Measurements from ENCODE around the gene MLLT10. TPM values are rescaled to one million over a fixed set of nuclear protein-coding genes. Genes with fewer than 3 reads are reported as not detected.

MLLT10 gene
- total RNA-seq, 2 experiments from 2014 or later: 33.9 to 36.2 TPM

DNA sequence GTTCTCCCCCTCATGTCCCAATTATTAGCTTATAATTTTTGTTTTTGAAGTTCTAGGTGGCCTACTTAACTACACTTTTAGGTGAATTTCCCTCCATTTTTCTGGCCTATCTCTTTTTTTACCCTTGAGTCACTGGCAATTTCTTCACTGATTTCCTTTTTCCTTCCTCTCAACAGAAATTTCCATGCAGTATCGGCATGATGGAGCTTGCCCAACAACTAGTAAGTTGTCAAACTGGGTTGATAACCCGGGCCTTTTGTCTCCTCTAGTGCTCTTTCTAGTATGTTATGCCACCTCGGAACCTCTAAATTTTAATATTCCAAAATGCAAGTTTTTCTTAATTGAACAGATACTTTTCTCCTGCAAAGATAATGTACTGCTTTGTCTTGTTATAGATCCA, 147.1 kb downstream of the MLLT10 start:
- Mint-ChIP-seq H3K27ac (no peak overlapping the region), H3K4me1 (peaks cover 4% of the 10 kb centered on the region), H3K9me3 (no peaks in the 10 kb centered on the region), H3K4me3 (no peak overlapping the region), H3K27me3 (no peaks in the 10 kb centered on the region), H3K36me3 (peaks cover 32% of the 10 kb centered on the region)
- no peak for DNase-seq

DNA sequence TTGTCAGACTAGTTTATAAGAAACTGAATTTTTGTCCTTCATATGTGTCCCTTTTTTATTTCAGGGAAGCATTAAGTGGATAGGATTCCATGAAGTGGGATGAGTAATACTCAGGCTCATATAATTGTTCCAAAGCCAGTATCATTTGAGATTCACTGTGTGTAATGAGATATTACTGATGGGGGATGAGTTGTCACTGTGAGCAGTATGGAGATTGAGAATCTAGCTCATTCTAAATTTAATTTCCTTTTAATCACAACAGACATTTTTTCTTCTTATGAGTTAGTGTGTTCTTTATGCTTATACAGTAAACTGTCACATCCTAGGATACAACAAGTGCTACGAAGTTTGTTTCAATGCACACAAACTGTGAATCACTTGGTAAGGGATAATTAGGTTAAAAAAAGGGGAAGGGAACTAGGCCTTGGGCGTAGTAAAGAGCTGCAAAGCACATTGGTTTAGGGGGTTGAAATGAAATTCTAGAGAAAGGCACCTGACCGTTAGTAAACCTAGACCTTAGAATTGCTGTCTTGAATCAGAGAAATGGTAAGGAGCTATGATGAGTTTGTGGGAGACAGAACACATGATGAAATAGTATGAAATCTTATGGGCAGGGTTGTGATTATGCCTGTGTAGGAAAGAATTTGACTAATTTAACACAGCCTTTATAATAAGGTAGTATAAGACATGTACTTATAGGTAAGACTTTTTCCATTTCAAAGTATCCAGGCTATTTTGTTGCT, 153.4 kb downstream of the MLLT10 start:
- no peak for DNase-seq
- H3K4me3 Mint-ChIP-seq: no peak overlapping the region
- H3K9me3 Mint-ChIP-seq: no peaks in the 10 kb centered on the region
- peaks cover 25% of the 10 kb centered on the region for H3K36me3 Mint-ChIP-seq
- peak overlapping the region; percentile 44 for H3K27ac Mint-ChIP-seq
- peaks cover 13% of the 10 kb centered on the region for H3K4me1 Mint-ChIP-seq
- no peaks in the 10 kb centered on the region for H3K27me3 Mint-ChIP-seq

DNA sequence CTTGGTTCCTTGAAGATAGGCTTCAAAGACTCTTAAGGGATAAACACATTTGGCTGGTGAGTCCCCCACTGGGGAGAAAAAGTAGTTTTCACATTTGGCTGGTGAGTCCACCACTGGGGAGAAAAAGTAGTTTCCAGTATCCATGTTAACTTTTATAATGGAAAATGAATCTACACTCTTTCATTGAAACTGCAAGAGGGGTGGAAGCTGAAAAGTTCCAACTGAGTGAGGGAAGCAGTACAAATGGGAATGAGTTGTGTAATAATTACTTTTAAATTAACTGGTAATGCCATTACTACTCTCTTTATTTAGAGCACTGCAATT, 153.9 kb downstream of the MLLT10 start:
- Mint-ChIP-seq H3K9me3 (no peaks in the 10 kb centered on the region), H3K36me3 (peaks cover 23% of the 10 kb centered on the region), H3K27me3 (no peaks in the 10 kb centered on the region), H3K4me1 (peaks cover 13% of the 10 kb centered on the region), H3K4me3 (no peak overlapping the region), H3K27ac (peak overlapping the region; percentile 44)
- DNase-seq: no peak

DNA sequence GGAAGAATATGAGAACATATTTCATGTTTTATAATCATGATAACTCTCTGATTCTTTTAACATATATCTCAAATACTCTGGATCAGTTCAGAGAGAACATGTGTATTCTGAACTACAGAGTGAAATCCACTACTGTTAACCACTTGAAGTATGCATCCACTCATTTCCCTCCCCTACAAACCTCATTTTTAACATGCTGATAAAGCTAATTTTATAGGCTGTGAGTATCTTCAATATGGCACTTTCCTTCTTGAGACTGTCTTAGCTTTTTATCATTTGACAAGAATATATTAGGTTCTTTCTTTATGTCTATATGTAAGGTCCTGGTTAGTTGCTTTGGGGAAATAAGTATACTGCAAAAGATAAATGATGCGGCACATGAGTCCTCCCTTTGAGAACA, 154.8 kb downstream of the MLLT10 start:
- no peak overlapping the region for H3K4me3 Mint-ChIP-seq

DNA sequence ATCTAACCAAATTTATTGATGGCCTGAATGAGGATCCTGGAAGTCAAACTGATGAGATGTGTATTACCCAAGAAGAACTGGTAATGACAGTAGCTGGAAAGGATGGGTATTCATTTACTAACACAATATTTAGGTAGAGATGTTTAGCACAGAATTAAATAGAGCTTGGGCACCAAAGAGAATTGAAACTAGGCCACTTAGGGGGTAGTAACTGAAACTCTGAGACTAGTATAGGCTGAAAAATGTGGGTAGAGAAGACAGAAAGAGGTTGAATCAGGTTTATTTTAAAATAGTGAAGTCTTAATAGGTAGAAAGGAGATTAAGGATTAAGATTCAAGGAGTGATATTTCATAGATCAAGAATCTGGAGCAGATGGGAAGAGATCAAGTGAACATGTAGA, 155.8 kb downstream of the MLLT10 start:
- Mint-ChIP-seq H3K9me3 (no peaks in the 10 kb centered on the region), H3K4me1 (peaks cover 17% of the 10 kb centered on the region), H3K27me3 (no peaks in the 10 kb centered on the region), H3K4me3 (no peak overlapping the region), H3K36me3 (peaks cover 27% of the 10 kb centered on the region), H3K27ac (no peak overlapping the region)
- no peak for DNase-seq

More for the DNA sequence above, 154.8 kb downstream of the MLLT10 start:
- H3K36me3 Mint-ChIP-seq: peaks cover 23% of the 10 kb centered on the region
- DNase-seq: no peak
- peaks cover 13% of the 10 kb centered on the region for H3K4me1 Mint-ChIP-seq
- H3K27me3 Mint-ChIP-seq: no peaks in the 10 kb centered on the region
- H3K9me3 Mint-ChIP-seq: no peaks in the 10 kb centered on the region
- no peak overlapping the region for H3K27ac Mint-ChIP-seq

DNA sequence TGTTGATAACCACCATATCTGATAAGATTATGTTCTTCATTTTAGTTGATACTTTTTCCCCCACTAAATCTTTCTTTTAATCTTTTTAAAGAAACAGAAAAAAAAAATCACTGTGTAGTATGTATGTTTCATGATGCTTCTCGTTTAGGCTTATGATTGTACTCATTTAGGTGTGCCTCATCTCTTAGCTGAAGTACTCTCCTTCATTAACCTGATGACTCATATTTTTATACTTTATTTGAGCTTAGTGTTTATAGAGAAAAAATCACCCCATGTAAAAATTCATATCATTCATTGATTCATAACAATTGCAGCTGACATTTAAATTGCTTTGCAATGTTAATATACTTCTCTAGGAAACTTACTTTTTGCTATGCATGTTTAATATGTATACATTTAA, 158.9 kb downstream of the MLLT10 start:
- H3K4me3 Mint-ChIP-seq: no peak overlapping the region
- H3K36me3 Mint-ChIP-seq: peaks cover 39% of the 10 kb centered on the region
- DNase-seq: no peak
- H3K27me3 Mint-ChIP-seq: no peaks in the 10 kb centered on the region
- no peak overlapping the region for H3K27ac Mint-ChIP-seq
- peaks cover 3% of the 10 kb centered on the region for H3K9me3 Mint-ChIP-seq
- H3K4me1 Mint-ChIP-seq: peaks cover 22% of the 10 kb centered on the region

DNA sequence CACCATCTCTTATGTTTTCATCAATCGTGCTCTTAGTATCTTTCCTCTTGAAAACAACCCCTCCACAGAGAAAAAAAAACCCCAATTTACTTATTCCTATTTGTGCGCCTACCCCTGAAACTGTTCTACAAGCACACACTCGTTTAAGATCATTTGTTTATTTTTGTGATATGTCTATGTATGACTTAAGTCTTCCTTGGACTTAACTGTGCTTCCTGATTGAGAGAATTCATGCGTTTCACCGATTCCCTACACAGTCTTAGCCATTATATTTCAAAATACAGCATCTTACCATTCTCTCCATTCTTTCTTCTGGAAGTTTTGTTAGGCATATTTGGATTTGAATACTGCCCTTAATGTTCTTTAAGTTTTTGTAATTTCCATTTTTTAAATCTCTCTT, 159.4 kb downstream of the MLLT10 start:
- Mint-ChIP-seq H3K9me3 (peaks cover 8% of the 10 kb centered on the region), H3K4me1 (peaks cover 21% of the 10 kb centered on the region), H3K36me3 (peaks cover 42% of the 10 kb centered on the region), H3K27ac (no peak overlapping the region), H3K27me3 (no peaks in the 10 kb centered on the region), H3K4me3 (no peak overlapping the region)
- no peak for DNase-seq

DNA sequence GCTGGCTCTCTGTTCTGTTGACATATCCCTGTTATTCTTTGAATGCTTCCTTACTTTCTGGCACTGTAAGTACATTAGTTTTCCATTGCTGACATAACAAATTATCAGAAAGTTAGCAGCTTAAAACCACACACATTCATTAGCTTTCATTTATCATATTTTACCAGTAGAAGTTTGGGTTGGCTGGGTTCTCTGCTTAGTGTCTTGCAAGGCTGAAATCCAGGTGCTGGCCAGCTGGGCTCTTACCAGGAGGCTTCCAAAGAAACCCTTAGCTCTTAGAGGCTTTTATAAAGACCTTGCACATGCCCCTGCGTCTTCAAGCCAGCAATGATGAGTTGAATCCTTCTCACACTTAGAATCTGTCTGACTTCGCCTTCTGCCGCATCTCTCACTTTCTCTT, 160.6 kb downstream of the MLLT10 start:
- peaks cover 47% of the 10 kb centered on the region for H3K36me3 Mint-ChIP-seq
- no peak overlapping the region for H3K27ac Mint-ChIP-seq
- H3K4me1 Mint-ChIP-seq: peaks cover 19% of the 10 kb centered on the region
- DNase-seq: no peak
- H3K4me3 Mint-ChIP-seq: no peak overlapping the region
- no peaks in the 10 kb centered on the region for H3K27me3 Mint-ChIP-seq
- peaks cover 16% of the 10 kb centered on the region for H3K9me3 Mint-ChIP-seq

DNA sequence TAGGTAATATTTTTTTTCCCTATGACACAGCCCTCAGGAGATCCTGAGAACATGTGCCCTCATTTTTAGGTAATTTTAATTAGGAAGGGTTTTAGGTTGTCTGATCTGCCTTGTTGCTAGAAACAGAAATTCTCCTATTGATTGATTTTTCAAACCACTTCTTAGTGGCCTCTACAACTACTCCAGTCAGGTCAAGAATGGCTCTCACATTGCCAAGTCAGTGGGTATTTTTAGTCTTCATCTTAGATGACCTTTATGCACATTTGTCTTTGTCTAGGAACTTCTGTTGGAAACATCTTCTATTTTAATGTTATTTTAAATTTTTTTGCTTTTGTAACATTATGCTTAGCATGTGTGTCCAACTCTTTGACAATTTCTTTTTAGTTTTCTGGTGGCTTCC, 162.3 kb downstream of the MLLT10 start:
- H3K27ac Mint-ChIP-seq: no peak overlapping the region
- no peaks in the 10 kb centered on the region for H3K27me3 Mint-ChIP-seq
- H3K4me3 Mint-ChIP-seq: no peak overlapping the region
- H3K4me1 Mint-ChIP-seq: peaks cover 16% of the 10 kb centered on the region
- no peak for DNase-seq
- peaks cover 64% of the 10 kb centered on the region for H3K36me3 Mint-ChIP-seq
- H3K9me3 Mint-ChIP-seq: peaks cover 33% of the 10 kb centered on the region

DNA sequence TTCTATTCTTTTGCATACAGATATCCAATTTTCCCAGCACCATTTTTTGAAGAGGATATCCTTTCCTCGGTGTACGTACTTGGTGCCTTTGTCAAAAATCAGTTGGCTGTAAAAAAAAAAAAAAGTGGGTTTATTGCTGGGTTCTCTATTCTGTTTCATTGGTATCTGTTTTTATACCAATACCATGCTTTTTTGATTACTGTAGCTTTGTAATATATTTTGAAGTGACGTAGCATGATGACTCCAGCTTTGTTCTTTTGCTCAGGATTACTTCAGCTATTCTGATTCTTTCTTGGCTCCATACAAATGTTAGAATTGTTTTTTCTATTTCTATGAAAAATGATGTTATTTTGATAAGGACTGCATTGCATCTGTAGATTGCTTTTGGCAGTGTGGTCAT, 165.5 kb downstream of the MLLT10 start:
- no peaks in the 10 kb centered on the region for H3K27me3 Mint-ChIP-seq
- peaks cover 34% of the 10 kb centered on the region for H3K4me1 Mint-ChIP-seq
- no peak overlapping the region for H3K27ac Mint-ChIP-seq
- no peak for DNase-seq
- H3K4me3 Mint-ChIP-seq: no peak overlapping the region
- H3K36me3 Mint-ChIP-seq: peaks cover 74% of the 10 kb centered on the region
- peaks cover 38% of the 10 kb centered on the region for H3K9me3 Mint-ChIP-seq

DNA sequence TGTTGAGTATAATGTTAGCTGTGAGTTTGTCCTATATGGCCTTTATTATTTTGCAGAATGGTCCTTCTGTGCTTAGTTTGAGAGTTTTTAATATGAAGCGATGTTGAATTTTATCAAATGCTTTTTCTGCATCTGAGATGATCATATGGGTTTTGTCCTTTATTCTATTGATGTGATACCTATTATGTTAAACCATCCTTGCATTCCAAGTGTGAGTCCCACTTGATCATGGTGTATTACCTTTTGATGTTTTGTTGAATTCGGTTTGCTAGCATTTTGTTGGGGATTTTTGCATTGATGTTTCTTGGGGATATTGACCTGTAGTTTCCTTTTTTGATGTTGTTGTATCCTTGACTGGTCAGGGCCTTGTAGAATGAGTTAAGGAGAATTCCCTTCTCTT, 166.4 kb downstream of the MLLT10 start:
- Mint-ChIP-seq H3K36me3 (peaks cover 70% of the 10 kb centered on the region), H3K9me3 (peaks cover 38% of the 10 kb centered on the region), H3K4me3 (no peak overlapping the region), H3K27me3 (no peaks in the 10 kb centered on the region), H3K27ac (no peak overlapping the region), H3K4me1 (peaks cover 30% of the 10 kb centered on the region)
- DNase-seq: no peak

DNA sequence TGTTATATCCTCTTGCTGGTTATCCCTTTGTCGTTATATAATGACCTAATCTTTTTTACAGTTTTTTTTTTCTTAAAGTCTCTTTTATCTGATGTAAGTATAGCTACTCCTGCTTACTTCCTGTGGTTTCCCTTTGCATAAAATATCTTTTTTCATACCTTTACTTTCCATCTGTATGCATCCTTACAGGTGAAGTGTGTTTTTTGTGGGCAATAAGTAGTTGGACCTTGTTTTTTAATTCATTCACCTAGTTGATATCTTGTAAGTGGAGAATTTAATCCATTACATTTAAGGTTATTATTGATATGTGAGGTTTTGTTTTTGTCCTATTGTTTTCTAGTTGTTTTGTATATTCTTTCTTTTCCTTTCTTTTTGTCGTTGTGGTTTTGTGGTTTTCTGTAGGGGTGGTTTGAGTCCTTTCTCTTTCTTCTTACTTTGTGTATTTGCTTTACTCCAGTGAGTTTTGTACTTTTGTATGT, 168.6 kb downstream of the MLLT10 start:
- H3K9me3 Mint-ChIP-seq: peaks cover 35% of the 10 kb centered on the region
- H3K4me1 Mint-ChIP-seq: peaks cover 31% of the 10 kb centered on the region
- H3K27ac Mint-ChIP-seq: peak overlapping the region; percentile 39
- H3K4me3 Mint-ChIP-seq: peak overlapping the region; percentile 39
- H3K36me3 Mint-ChIP-seq: peaks cover 62% of the 10 kb centered on the region
- H3K27me3 Mint-ChIP-seq: no peaks in the 10 kb centered on the region
- DNase-seq: no peak

DNA sequence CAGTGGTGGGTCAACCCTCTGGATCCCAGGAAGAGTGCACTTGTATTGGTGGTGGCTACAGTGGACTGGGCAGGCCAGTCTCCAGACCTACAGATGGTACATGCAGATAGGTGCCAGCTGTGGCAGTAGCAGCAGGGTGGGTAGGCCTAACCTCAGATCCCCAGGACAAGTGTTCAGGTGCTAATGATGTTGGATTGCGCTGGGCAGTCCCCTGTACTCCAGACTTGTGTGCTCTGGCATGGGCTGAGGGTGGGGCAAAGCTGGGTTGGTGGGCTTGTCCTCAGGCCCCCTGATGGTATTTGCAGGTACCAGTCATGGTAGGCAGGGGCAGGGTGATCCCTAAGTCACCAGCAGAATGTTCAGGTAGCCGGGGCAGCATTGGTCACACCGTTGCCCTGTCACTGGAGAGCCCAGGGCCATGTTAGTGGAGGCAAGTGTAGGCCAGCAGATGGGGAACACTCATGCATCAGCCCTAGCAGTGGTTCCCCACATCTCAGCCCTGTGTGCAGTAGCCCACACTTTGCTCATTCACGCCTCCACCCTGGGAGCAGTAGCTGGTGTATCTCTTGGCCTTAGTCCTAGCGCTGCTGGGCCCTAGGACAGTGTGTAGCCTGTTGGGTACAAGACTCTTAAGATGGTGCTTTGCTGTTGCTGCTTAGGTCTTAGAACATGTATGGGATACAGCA, 171.3 kb downstream of the MLLT10 start:
- no peak overlapping the region for H3K27ac Mint-ChIP-seq
- no peak for DNase-seq
- peaks cover 53% of the 10 kb centered on the region for H3K36me3 Mint-ChIP-seq
- H3K27me3 Mint-ChIP-seq: no peaks in the 10 kb centered on the region
- no peak overlapping the region for H3K4me3 Mint-ChIP-seq
- peaks cover 15% of the 10 kb centered on the region for H3K9me3 Mint-ChIP-seq
- H3K4me1 Mint-ChIP-seq: peaks cover 31% of the 10 kb centered on the region

DNA sequence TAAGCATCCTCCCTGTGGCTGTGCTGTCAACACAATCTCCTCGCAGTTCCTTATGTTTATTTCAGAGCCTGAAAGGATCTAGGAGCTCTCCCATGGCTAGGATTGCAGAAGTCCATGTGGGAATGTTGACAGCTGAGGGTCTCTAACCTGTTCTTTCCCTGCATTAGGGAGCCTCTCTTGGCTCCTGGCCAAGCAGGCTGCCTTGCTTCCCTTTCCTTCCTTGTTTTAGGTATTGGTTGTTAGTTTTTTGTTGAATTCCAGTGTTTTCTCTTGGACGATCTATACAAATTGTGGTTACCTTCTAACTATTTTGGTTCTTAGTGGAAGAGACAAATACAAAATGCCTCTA, 171.8 kb downstream of the MLLT10 start:
- Mint-ChIP-seq H3K4me1 (peaks cover 31% of the 10 kb centered on the region), H3K4me3 (no peak overlapping the region)

DNA sequence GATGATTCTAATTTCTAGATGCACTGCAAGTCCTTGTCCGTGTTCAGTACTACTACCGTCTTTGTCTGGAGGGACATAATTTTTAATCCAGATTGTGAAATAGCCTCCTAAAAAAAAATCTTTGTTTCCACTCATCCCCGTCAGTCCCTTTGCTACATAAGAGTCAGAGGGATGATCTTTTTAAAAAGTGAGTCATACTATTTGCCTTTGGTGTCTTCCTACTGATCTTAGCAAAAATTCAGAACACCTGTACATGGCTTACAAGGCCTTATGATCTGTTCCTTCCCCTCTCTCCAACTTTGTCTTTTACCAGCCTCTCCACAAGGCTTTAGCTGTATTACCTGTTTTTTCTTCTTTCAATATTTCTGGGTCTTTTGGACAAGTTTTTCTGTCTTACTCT, 173.5 kb downstream of the MLLT10 start:
- Mint-ChIP-seq H3K9me3 (no peaks in the 10 kb centered on the region), H3K27me3 (no peaks in the 10 kb centered on the region), H3K4me1 (peaks cover 29% of the 10 kb centered on the region)

More for the DNA sequence above, 171.8 kb downstream of the MLLT10 start:
- Mint-ChIP-seq H3K27me3 (no peaks in the 10 kb centered on the region), H3K36me3 (peaks cover 48% of the 10 kb centered on the region), H3K9me3 (peaks cover 10% of the 10 kb centered on the region), H3K27ac (no peak overlapping the region)
- DNase-seq: no peak

DNA sequence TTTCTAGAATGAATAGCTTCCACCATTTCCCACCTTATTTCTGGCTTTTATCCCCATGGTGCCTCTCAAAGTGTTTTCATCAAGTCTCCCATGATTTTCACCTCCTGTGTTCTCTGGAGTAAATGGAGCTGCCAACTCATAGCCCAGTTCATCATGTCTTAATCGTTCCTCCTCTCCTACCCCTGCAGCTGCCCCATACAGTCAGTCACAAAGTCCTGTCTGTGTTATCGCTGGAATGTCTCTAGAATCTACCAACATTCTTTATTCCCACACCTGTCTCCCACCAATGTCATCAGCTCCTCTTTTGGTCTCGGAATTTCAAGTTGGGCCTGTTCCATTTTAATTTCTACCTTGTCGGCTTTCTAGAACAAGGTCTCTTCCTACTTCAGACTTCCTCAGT, 178.9 kb downstream of the MLLT10 start:
- no peak for DNase-seq

More for the DNA sequence above, 173.5 kb downstream of the MLLT10 start:
- Mint-ChIP-seq H3K4me3 (no peak overlapping the region), H3K36me3 (peaks cover 40% of the 10 kb centered on the region), H3K27ac (no peak overlapping the region)
- no peak for DNase-seq

More for the DNA sequence above, 178.9 kb downstream of the MLLT10 start:
- Mint-ChIP-seq H3K4me1 (peaks cover 3% of the 10 kb centered on the region), H3K4me3 (no peak overlapping the region), H3K27ac (peak overlapping the region; percentile 22), H3K9me3 (no peaks in the 10 kb centered on the region), H3K27me3 (no peaks in the 10 kb centered on the region), H3K36me3 (peaks cover 38% of the 10 kb centered on the region)

Data from activated naive CD8-positive, alpha-beta T cell treated with anti-CD3 and anti-CD28 coated beads for 36 hours (primary cell).